ENCODE results near the gene CNP.

Gene CNP

DNA sequence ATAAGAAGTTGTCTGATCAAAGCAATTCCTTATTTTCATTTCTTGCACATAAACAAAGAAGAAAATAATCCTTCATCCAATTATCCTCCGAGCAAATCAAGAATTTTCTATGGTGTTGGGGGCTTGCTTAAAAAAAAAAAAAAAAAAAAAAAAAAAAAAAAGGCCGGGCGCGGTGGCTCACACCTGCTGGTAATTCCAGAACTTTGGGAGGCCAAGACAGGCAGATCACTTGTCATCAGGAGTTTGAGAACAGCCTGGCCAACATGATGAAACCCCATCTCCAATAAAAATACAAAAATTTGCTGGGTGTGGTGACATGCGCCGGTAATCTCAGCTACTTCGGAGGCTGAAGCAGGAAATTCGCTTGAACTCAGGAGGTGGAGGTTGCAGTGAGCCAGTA lies 19.3 kb downstream of the CNP start:
- Histone ChIP-seq H3K4me3 (ENCODE audit: insufficient read depth, low read depth, low read length) (no peak overlapping the region), H3K9me3 (ENCODE audit: control insufficient read depth, low read length) (no peaks in the 10 kb centered on the region), H3K27ac (ENCODE audit: insufficient read depth, low read depth, low read length, poor library complexity, severe bottlenecking) (no peak overlapping the region), H3K36me3 (ENCODE audit: control insufficient read depth, insufficient read depth, low read length) (peaks cover 78% of the 10 kb centered on the region), H3K4me1 (ENCODE audit: control insufficient read depth, insufficient read depth, low read length) (no peaks in the 10 kb centered on the region), H3K27me3 (ENCODE audit: control insufficient read depth, insufficient read depth, low read length, poor library complexity, severe bottlenecking) (no peaks in the 10 kb centered on the region)
- 89 to 95% methylated on average over 6 to 7 of the region's 8 CpGs for WGBS, 2 experiments

DNA sequence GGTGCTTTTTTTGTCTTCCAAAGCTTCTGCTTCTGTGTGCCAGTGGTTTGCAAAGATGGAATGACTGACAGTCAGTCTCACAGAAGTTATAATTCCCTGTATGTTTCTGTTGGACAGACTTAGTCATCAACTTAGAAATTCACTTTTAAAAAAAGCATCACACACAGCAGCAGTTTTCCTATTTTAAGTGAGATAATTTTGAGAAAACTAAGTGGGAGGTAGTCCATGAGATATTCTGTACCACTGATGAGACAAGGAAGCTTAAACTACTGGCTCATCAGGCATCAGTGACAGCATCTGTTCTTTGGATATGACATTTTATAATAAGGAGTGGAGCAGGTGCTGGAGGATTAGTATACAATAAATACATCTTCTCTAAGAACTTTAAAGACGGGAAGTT lies 20.0 kb downstream of the CNP start:
- 88 to 100% methylated on average over 1 of the region's 1 CpG for WGBS, 2 experiments
- Histone ChIP-seq H3K27ac (ENCODE audit: insufficient read depth, low read depth, low read length, poor library complexity, severe bottlenecking) (no peak overlapping the region), H3K36me3 (ENCODE audit: control insufficient read depth, insufficient read depth, low read length) (peaks cover 73% of the 10 kb centered on the region), H3K27me3 (ENCODE audit: control insufficient read depth, insufficient read depth, low read length, poor library complexity, severe bottlenecking) (no peaks in the 10 kb centered on the region), H3K9me3 (ENCODE audit: control insufficient read depth, low read length) (no peaks in the 10 kb centered on the region), H3K4me3 (ENCODE audit: insufficient read depth, low read depth, low read length) (no peak overlapping the region), H3K4me1 (ENCODE audit: control insufficient read depth, insufficient read depth, low read length) (no peaks in the 10 kb centered on the region)

DNA sequence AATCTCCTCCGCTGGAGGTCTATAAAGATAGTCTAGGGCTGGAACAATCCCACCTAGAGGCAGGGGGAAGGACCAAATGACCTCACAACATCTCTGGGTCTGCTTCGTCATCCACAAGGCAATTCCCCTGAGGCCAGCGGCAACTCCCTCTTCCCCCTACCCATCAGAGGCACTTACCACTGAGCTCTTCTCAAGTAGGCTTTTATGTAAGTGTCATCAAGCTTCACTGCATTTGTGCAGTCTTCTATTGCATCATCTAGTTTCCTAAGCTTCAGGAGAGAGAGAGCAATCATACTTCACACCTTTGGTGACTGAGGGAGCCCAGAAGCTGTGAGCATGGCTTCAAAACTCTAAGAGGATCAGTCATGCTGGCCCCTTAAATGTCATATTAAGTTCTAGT lies 21.0 kb downstream of the CNP start:
- no peak overlapping the region for H3K27ac ChIP-seq (ENCODE audit: insufficient read depth, low read depth, low read length, poor library complexity, severe bottlenecking)
- H3K4me1 ChIP-seq (ENCODE audit: control insufficient read depth, insufficient read depth, low read length): no peaks in the 10 kb centered on the region
- H3K4me3 ChIP-seq (ENCODE audit: insufficient read depth, low read depth, low read length): no peak overlapping the region
- H3K27me3 ChIP-seq (ENCODE audit: control insufficient read depth, insufficient read depth, low read length, poor library complexity, severe bottlenecking): no peaks in the 10 kb centered on the region
- 95 to 97% methylated on average over 3 of the region's 3 CpGs for WGBS, 2 experiments
- H3K9me3 ChIP-seq (ENCODE audit: control insufficient read depth, low read length): no peaks in the 10 kb centered on the region
- peaks cover 71% of the 10 kb centered on the region for H3K36me3 ChIP-seq (ENCODE audit: control insufficient read depth, insufficient read depth, low read length)

DNA sequence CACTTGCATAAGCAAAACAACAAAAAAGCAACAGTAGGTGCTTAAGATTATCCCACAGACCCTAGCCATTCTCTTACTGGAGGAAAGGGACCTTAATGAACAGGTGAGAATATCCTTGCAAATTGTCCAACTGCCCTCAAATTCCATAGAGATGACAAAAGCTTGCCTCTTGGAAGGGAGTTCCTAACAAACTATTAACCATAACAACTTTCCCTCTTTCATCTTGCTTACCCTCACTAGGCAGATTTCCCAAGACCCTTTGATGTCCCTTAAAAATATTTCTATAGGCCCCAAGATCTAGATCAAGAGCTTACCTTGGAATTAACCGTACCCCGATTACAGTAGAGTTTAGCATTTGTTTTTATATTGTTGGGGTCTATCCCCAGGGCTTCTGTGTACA lies 21.8 kb downstream of the CNP start:
- Histone ChIP-seq H3K27me3 (ENCODE audit: control insufficient read depth, insufficient read depth, low read length, poor library complexity, severe bottlenecking) (no peaks in the 10 kb centered on the region), H3K27ac (ENCODE audit: insufficient read depth, low read depth, low read length, poor library complexity, severe bottlenecking) (no peak overlapping the region), H3K4me3 (ENCODE audit: insufficient read depth, low read depth, low read length) (no peak overlapping the region), H3K9me3 (ENCODE audit: control insufficient read depth, low read length) (no peaks in the 10 kb centered on the region), H3K4me1 (ENCODE audit: control insufficient read depth, insufficient read depth, low read length) (no peaks in the 10 kb centered on the region), H3K36me3 (ENCODE audit: control insufficient read depth, insufficient read depth, low read length) (peaks cover 70% of the 10 kb centered on the region)
- WGBS, 2 experiments: 88 to 100% methylated on average over 2 of the region's 2 CpGs

DNA sequence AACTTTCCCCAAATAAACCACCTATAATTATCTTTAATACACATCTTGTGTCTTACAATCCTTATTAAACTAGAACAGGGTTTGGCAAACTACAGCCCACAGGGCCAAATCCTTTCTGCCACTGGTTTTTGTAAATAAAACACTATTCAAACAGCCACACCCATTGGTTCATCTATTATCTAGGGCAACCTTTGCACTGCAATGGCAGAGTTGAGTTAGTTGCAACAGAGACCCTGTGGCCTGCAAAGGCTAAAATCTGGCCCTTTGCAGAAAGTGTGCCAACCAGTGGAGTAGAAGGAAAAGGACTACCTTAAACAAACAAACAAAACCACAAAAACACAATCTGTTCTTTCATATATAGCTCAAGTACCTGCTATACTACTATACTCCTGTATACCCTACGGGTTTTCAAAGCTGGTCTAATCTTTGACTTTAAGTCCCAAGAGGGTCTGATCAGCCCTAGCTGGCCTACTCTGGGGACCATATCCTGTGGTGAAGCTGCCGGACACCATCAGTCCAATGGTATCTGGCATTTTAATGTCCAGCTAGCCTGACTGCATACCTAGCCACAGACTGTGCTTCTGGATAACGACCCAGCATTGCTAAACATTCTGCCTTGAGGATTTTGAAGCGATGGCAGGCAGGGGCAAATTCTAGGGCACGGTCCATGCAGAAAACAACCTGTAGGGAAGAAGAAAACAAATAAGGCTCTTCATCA lies 23.3 kb downstream of the CNP start:
- 87 to 89% methylated on average over 5 of the region's 5 CpGs for WGBS, 2 experiments
- no peaks in the 10 kb centered on the region for H3K4me1 ChIP-seq (ENCODE audit: control insufficient read depth, insufficient read depth, low read length)
- H3K36me3 ChIP-seq (ENCODE audit: control insufficient read depth, insufficient read depth, low read length): peaks cover 73% of the 10 kb centered on the region
- no peak overlapping the region for H3K4me3 ChIP-seq (ENCODE audit: insufficient read depth, low read depth, low read length)
- H3K27me3 ChIP-seq (ENCODE audit: control insufficient read depth, insufficient read depth, low read length, poor library complexity, severe bottlenecking): no peaks in the 10 kb centered on the region
- no peak overlapping the region for H3K27ac ChIP-seq (ENCODE audit: insufficient read depth, low read depth, low read length, poor library complexity, severe bottlenecking)
- H3K9me3 ChIP-seq (ENCODE audit: control insufficient read depth, low read length): no peaks in the 10 kb centered on the region

DNA sequence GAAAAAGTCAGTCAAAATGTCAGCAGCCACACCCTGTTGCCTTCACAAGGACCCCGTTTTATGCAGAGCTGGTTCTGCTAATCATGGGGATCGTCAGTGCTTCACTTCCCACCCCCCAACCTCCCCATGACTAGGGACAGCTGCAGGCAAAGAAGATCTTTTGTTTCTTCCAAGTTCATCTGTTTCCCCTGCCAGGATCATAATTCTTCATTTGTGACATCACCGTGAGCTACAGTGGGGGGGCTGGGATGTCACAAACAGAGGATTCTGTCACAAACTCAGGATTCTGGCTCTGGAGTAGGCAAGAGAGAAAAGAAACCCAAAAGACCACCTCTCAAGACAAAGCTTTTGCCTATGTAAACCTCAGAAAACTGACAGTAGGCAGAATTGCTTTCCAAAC lies 26.0 kb downstream of the CNP start:
- no peak overlapping the region for H3K27ac ChIP-seq (ENCODE audit: insufficient read depth, low read depth, low read length, poor library complexity, severe bottlenecking)
- WGBS, 2 experiments: 97% methylated on average over 3 of the region's 3 CpGs

DNA sequence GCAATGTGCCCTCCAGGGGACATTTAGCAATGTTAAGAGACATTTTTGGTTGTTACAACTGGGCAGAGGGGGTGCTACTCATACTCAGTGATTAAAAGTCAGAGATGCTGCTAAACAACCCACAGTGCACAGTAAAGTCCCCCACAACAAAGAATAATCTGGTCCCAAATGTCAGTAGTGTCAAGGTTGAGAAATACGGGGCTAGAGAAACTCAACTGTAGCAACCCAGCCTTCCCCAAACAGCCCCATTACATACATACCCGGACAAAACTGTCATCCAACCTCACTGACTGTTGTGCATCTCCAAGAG lies 30.2 kb downstream of the CNP start:
- H3K4me1 ChIP-seq (ENCODE audit: control insufficient read depth, insufficient read depth, low read length): no peaks in the 10 kb centered on the region
- 90 to 100% methylated on average over 2 of the region's 2 CpGs for WGBS, 2 experiments
- H3K27ac ChIP-seq (ENCODE audit: insufficient read depth, low read depth, low read length, poor library complexity, severe bottlenecking): no peak overlapping the region

More for the DNA sequence above, 26.0 kb downstream of the CNP start:
- Histone ChIP-seq H3K9me3 (ENCODE audit: control insufficient read depth, low read length) (no peaks in the 10 kb centered on the region), H3K27me3 (ENCODE audit: control insufficient read depth, insufficient read depth, low read length, poor library complexity, severe bottlenecking) (no peaks in the 10 kb centered on the region), H3K36me3 (ENCODE audit: control insufficient read depth, insufficient read depth, low read length) (peaks cover 77% of the 10 kb centered on the region), H3K4me1 (ENCODE audit: control insufficient read depth, insufficient read depth, low read length) (no peaks in the 10 kb centered on the region), H3K4me3 (ENCODE audit: insufficient read depth, low read depth, low read length) (no peak overlapping the region)

DNA sequence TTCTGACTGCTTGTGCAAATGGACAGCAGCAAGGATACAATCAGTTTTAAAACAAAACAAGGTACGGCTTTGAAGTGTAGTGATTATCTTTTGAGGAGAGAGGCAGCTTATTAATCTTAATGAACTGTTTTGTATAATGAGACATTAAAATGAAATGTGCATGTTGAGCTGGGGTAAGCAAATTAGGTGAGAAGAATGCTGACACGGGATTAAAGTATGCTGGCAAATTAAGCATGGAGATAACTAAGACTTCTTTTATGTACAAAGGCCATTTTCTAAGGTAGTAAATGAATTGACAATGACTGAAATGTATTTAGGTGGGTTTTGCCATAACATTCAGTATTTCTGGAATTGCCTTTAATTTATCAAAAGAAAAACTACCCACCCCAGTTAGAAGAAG lies 31.9 kb downstream of the CNP start:
- Histone ChIP-seq H3K4me1 (ENCODE audit: control insufficient read depth, insufficient read depth, low read length) (no peaks in the 10 kb centered on the region), H3K27ac (ENCODE audit: insufficient read depth, low read depth, low read length, poor library complexity, severe bottlenecking) (no peak overlapping the region), H3K36me3 (ENCODE audit: control insufficient read depth, insufficient read depth, low read length) (peaks cover 53% of the 10 kb centered on the region), H3K27me3 (ENCODE audit: control insufficient read depth, insufficient read depth, low read length, poor library complexity, severe bottlenecking) (no peaks in the 10 kb centered on the region), H3K9me3 (ENCODE audit: control insufficient read depth, low read length) (no peaks in the 10 kb centered on the region), H3K4me3 (ENCODE audit: insufficient read depth, low read depth, low read length) (no peak overlapping the region)
- WGBS, 2 experiments: 47 to 50% methylated on average over 2 of the region's 2 CpGs

More for the DNA sequence above, 30.2 kb downstream of the CNP start:
- Histone ChIP-seq H3K9me3 (ENCODE audit: control insufficient read depth, low read length) (no peaks in the 10 kb centered on the region), H3K4me3 (ENCODE audit: insufficient read depth, low read depth, low read length) (no peak overlapping the region), H3K36me3 (ENCODE audit: control insufficient read depth, insufficient read depth, low read length) (peaks cover 67% of the 10 kb centered on the region), H3K27me3 (ENCODE audit: control insufficient read depth, insufficient read depth, low read length, poor library complexity, severe bottlenecking) (no peaks in the 10 kb centered on the region)

DNA sequence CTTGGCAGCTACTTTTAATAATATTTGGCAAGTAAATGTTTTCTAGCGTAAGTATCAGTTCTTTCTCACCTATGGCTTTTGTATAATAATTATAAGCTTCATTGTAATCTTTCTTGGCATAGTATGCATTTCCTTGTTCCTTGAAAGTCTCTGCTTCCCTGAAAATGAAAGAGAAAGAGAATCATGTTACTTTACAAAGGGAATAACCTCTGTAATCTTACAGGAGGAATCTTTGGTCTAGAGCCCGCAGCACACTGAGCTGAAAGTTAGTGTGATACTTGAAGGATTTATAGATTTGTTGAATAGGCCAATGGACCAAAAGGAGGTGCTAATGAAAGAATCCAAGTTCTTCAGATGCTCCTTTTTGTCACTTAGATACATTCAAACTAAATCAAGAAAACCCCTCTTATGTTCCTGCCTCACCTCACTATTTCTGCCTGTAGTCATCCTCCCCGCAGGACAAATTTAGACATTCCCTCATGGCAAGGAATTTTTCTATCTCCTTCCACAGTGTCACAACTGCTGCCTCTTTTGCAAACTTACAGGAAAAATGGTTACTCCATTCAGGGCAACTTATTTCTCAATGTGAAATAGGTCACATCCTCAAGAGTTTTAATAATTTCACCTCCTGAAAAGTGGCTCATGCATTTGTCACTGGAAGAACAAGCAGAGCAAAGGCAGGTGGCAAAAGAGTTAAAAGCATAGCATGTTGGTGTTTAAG lies 34.0 kb downstream of the CNP start:
- H3K9me3 ChIP-seq (ENCODE audit: control insufficient read depth, low read length): no peaks in the 10 kb centered on the region
- no peak overlapping the region for H3K4me3 ChIP-seq (ENCODE audit: insufficient read depth, low read depth, low read length)
- peaks cover 40% of the 10 kb centered on the region for H3K36me3 ChIP-seq (ENCODE audit: control insufficient read depth, insufficient read depth, low read length)
- no peaks in the 10 kb centered on the region for H3K4me1 ChIP-seq (ENCODE audit: control insufficient read depth, insufficient read depth, low read length)
- H3K27ac ChIP-seq (ENCODE audit: insufficient read depth, low read depth, low read length, poor library complexity, severe bottlenecking): no peak overlapping the region
- H3K27me3 ChIP-seq (ENCODE audit: control insufficient read depth, insufficient read depth, low read length, poor library complexity, severe bottlenecking): no peaks in the 10 kb centered on the region
- WGBS, 2 experiments: 97 to 100% methylated on average over 2 to 3 of the region's 3 CpGs

DNA sequence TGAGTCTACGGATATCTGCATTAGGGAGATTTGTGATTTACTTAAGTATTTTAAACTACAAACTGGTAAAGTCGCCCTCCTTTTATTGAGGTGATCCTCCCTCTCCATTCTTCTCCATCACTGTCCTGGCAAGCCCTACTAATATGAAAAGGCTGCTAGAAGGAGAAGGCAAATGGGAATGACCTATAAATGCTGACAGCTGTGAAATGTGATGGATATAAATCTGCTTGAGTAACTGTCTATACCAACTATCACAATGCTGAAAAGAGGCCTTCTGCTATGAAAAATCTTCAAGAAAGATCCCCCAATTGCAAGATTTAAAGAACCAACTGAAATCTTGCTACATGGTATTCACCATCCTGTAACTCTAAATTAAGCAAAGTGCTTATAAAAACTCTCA lies 35.1 kb downstream of the CNP start:
- Histone ChIP-seq H3K27me3 (ENCODE audit: control insufficient read depth, insufficient read depth, low read length, poor library complexity, severe bottlenecking) (no peaks in the 10 kb centered on the region), H3K9me3 (ENCODE audit: control insufficient read depth, low read length) (no peaks in the 10 kb centered on the region), H3K36me3 (ENCODE audit: control insufficient read depth, insufficient read depth, low read length) (peaks cover 28% of the 10 kb centered on the region), H3K4me1 (ENCODE audit: control insufficient read depth, insufficient read depth, low read length) (no peaks in the 10 kb centered on the region), H3K27ac (ENCODE audit: insufficient read depth, low read depth, low read length, poor library complexity, severe bottlenecking) (no peak overlapping the region), H3K4me3 (ENCODE audit: insufficient read depth, low read depth, low read length) (no peak overlapping the region)
- WGBS, 2 experiments: 100% methylated on average over 1 to 2 of the region's 2 CpGs
